Panc1 (cell line): Measurements from ENCODE around the gene NRG2. TPM values are rescaled to one million over a fixed set of nuclear protein-coding genes. Genes with fewer than 3 reads are reported as not detected.

Experiments used
- ATAC-seq: fragments of 200-7000 bp; cut with Tn5 transposase; 2 replicates; pipeline ENCODE4 v1.9.1; 2020; ENCODE audit warnings: mild to moderate bottlenecking, moderate library complexity
- BruUV-seq: library from RNA; stranded (reverse); fragments of 400-500 nt; replicated peaks from 2 replicates; lab custom pipeline; 2021; lab: Mats Ljungman, UMichigan
- CTCF ChIA-PET: fragments of 300-600 bp; sonication (Branson Sonifier 250); formaldehyde crosslinking; loops from one replicate; lab custom pipeline; 2022; ENCODE audit warnings: antibody characterized with exemption; lab: Charles Lee
- POLR2A ChIA-PET: fragments of 300-600 bp; sonication (Branson Sonifier 250); formaldehyde crosslinking; loops from one replicate; lab custom pipeline; 2022; ENCODE audit warnings: antibody characterized with exemption; lab: Charles Lee
- DNase-seq: peaks from one replicate; pipeline ENCODE4 v3.0.0-alpha.2; 2010; ENCODE audit warnings: low read depth, low spot score
- H3K27ac ChIP-seq: 2 replicates; pipeline ENCODE4 v1.5.1; 2011; ENCODE audit warnings: mild to moderate bottlenecking, low read length, inconsistent platforms
- H3K27me3 ChIP-seq: fragments of 200-500 bp; sonication (Bioruptor generic); 2 replicates; pipeline ENCODE4 v1.6.0; 2014; ENCODE audit warnings: low read length, inconsistent platforms; ENCODE audit not compliant: control insufficient read depth, insufficient read depth
- H3K36me3 ChIP-seq: fragments of 200-500 bp; sonication (Bioruptor generic); 2 replicates; pipeline ENCODE4 v1.5.1; 2014; ENCODE audit warnings: inconsistent platforms, mild to moderate bottlenecking, low read length, moderate library complexity; ENCODE audit not compliant: control insufficient read depth, insufficient read depth
- H3K4me1 ChIP-seq: 2 replicates; pipeline ENCODE4 v1.5.1; 2011; ENCODE audit warnings: inconsistent platforms, mild to moderate bottlenecking, low read length, moderate library complexity; ENCODE audit not compliant: control insufficient read depth, insufficient read depth
- H3K4me3 ChIP-seq, 2 experiments: 2 replicates each; pipeline ENCODE4 v1.5.1; 2011 to 2012; ENCODE audit warnings: low read depth in 2 of 2, low read length in 2 of 2, mild to moderate bottlenecking in 2 of 2, inconsistent platforms in 1 of 2, moderate library complexity in 1 of 2
- H3K9me3 ChIP-seq: fragments of 200-500 bp; sonication (Bioruptor generic); 2 replicates; pipeline ENCODE4 v1.5.1; 2014; ENCODE audit warnings: low read depth, mild to moderate bottlenecking, inconsistent platforms, low read length, moderate library complexity; ENCODE audit not compliant: control insufficient read depth, insufficient read depth
- POLR2AphosphoS5 ChIP-seq: IDR thresholded peaks from 2 replicates; pipeline ENCODE4 v1.6.1; 2012; ENCODE audit warnings: mild to moderate bottlenecking, low read depth, low read length, moderate library complexity
- SIN3A ChIP-seq: IDR thresholded peaks from 2 replicates; pipeline ENCODE4 v1.6.1; 2012; ENCODE audit warnings: low read depth, mild to moderate bottlenecking, low read length, moderate library complexity, borderline replicate concordance; ENCODE audit not compliant: insufficient read depth
- TCF7L2 ChIP-seq: IDR thresholded peaks from 2 replicates; pipeline ENCODE4 v1.6.1; 2011; ENCODE audit warnings: mild to moderate bottlenecking, low read depth, low read length, inconsistent platforms
- in situ Hi-C: cut with HindIII; loops from 2 replicates; pipeline ENCODE4 v1.10.0; 2016; ENCODE audit warnings: low sequenced_read_pairs, low pct_unique_long_range_greater_than_20kb
- intact Hi-C: fragments of 100-400 bp; cut with micrococcal nuclease; formaldehyde crosslinking; loops from one replicate; pipeline ENCODE4 v1.10.0; 2022; ENCODE audit not compliant: unreplicated experiment
- total RNA-seq: library from RNA; stranded (reverse); gene quantifications from one replicate; pipeline ENCODE4 v1.2.1, GENCODE V29; 2021; ENCODE audit not compliant: unreplicated experiment
- TF ChIP-seq, protein P1 (sequence below): fragments of 450-650 bp; IDR thresholded peaks from 2 replicates; pipeline ENCODE4 v1.5.1; 2017; ENCODE audit warnings: mild to moderate bottlenecking
- TF ChIP-seq, protein P2 (sequence below), 2 experiments: IDR thresholded peaks; 2 replicates each; pipeline ENCODE4 v1.6.1; 2011 to 2012; ENCODE audit warnings: low read depth in 2 of 2, control low read depth in 1 of 2, low read length in 1 of 2, mild to moderate bottlenecking in 1 of 2, moderate library complexity in 1 of 2; ENCODE audit not compliant: insufficient read depth in 1 of 2

Gene NRG2
- total RNA-seq, 1 experiment from 2014 or later = 20.2 TPM

DNA sequence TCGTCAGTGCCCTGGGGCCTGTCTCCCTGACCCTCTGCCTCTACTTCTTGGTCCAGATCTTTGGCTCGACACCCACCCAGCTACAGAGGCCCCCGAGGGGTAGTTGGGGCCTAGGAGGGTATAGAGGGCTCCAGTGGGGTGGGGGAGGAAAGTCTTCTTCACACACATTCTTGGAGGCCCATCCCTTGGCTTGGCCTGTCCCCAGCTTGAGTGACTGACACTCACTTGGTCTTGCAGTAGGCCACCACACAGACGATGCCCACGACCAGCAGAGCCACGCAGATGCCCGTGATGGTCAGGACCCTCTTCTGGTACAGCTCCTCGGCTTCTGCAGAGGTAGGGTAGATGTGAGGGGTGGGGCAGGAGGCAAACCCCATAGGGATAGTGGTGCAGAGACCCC is 187.6 kb downstream of the NRG2 start:
- intact Hi-C loops (loop anchor here (5.0 kb wide), 1 partner anchor 112 kb away; no protein-coding TSS in a partner anchor), in situ Hi-C loops (no loop called here)
- TF ChIP-seq SIN3A (no peak), TCF7L2 (no peak), POLR2AphosphoS5 (no peak)
- TF ChIP-seq, protein P1, sequence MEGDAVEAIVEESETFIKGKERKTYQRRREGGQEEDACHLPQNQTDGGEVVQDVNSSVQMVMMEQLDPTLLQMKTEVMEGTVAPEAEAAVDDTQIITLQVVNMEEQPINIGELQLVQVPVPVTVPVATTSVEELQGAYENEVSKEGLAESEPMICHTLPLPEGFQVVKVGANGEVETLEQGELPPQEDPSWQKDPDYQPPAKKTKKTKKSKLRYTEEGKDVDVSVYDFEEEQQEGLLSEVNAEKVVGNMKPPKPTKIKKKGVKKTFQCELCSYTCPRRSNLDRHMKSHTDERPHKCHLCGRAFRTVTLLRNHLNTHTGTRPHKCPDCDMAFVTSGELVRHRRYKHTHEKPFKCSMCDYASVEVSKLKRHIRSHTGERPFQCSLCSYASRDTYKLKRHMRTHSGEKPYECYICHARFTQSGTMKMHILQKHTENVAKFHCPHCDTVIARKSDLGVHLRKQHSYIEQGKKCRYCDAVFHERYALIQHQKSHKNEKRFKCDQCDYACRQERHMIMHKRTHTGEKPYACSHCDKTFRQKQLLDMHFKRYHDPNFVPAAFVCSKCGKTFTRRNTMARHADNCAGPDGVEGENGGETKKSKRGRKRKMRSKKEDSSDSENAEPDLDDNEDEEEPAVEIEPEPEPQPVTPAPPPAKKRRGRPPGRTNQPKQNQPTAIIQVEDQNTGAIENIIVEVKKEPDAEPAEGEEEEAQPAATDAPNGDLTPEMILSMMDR = no peak
- TF ChIP-seq, protein P2, sequence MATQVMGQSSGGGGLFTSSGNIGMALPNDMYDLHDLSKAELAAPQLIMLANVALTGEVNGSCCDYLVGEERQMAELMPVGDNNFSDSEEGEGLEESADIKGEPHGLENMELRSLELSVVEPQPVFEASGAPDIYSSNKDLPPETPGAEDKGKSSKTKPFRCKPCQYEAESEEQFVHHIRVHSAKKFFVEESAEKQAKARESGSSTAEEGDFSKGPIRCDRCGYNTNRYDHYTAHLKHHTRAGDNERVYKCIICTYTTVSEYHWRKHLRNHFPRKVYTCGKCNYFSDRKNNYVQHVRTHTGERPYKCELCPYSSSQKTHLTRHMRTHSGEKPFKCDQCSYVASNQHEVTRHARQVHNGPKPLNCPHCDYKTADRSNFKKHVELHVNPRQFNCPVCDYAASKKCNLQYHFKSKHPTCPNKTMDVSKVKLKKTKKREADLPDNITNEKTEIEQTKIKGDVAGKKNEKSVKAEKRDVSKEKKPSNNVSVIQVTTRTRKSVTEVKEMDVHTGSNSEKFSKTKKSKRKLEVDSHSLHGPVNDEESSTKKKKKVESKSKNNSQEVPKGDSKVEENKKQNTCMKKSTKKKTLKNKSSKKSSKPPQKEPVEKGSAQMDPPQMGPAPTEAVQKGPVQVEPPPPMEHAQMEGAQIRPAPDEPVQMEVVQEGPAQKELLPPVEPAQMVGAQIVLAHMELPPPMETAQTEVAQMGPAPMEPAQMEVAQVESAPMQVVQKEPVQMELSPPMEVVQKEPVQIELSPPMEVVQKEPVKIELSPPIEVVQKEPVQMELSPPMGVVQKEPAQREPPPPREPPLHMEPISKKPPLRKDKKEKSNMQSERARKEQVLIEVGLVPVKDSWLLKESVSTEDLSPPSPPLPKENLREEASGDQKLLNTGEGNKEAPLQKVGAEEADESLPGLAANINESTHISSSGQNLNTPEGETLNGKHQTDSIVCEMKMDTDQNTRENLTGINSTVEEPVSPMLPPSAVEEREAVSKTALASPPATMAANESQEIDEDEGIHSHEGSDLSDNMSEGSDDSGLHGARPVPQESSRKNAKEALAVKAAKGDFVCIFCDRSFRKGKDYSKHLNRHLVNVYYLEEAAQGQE (IDR thresholded peaks at IDR 0.05; ENCODE audit: insufficient read depth in 1 of 2, low read depth in 2 of 2, low read length in 1 of 2) = no peak
- Histone ChIP-seq H3K27me3 (no peaks in the 10 kb centered on the region), H3K36me3 (no peaks in the 10 kb centered on the region), H3K27ac (no peak overlapping the region), H3K9me3 (no peaks in the 10 kb centered on the region), H3K4me1 (no peaks in the 10 kb centered on the region), H3K4me3 (no peak overlapping the region)
- DNase-seq (no peak), ATAC-seq (no peak)
- ChIA-PET POLR2A (interaction anchor here (0.6 kb wide), 1 partner anchor 30 kb away, joined by 3 read pairs; no protein-coding TSS in a partner anchor), CTCF (no interaction called here)
- BruUV-seq = no TSS peak

DNA sequence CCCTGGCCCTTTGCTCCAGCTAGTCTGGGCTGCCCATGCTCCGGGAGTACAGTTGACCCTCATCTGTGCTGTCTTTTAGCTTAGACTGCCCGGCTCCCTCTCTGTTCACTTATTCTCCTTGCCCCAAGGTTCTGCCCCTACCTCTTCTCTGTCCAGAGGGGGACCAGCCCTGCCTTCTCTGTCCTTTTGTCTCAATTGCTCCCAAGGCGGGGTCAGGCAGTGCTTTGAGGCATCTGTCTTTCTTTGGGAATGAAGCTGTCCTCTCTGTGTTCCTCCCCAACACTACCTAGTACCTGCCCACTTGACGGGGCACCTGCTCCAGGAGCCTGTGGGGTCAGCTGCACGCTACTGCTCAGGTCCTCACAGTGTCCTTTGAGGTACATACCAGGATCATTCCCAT is 188.1 kb downstream of the NRG2 start:
- POLR2A ChIA-PET = interaction anchor here (0.6 kb wide), 1 partner anchor 30 kb away, joined by 3 read pairs; no protein-coding TSS in a partner anchor
- H3K4me3 ChIP-seq = no peak overlapping the region
- H3K9me3 ChIP-seq = no peaks in the 10 kb centered on the region
- TF ChIP-seq TCF7L2 (no peak), POLR2AphosphoS5 (no peak)
- TF ChIP-seq, protein P1 = no peak
- no peak for ATAC-seq
- intact Hi-C loops (loop anchor here (5.0 kb wide), 1 partner anchor 112 kb away; no protein-coding TSS in a partner anchor), in situ Hi-C loops (no loop called here)
- H3K27me3 ChIP-seq = no peaks in the 10 kb centered on the region
- H3K36me3 ChIP-seq = no peaks in the 10 kb centered on the region
- no peak for DNase-seq
- no peaks in the 10 kb centered on the region for H3K4me1 ChIP-seq
- no TSS peak for BruUV-seq
- no peak overlapping the region for H3K27ac ChIP-seq
- CTCF ChIA-PET = no interaction called here
